Naive thymus-derived CD4-positive, alpha-beta T cell (primary cell): ENCODE measurements around the gene TECPR2. TPM values are rescaled to one million over a fixed set of nuclear protein-coding genes. Genes with fewer than 3 reads are reported as not detected.

Experiments used
- ATAC-seq: fragments of 150-1000 bp; cut with Tn5 transposase; 2 replicates; pipeline ENCODE4 v1.10.0; 2021; ENCODE audit warnings: mild to moderate bottlenecking, moderate library complexity
- CTCF ChIA-PET: fragments of 350-600 bp; sonication (Branson Sonifier 250); formaldehyde crosslinking; loops from one replicate; lab custom pipeline; 2021; ENCODE audit warnings: antibody characterized with exemption; lab: Charles Lee
- POLR2A ChIA-PET: fragments of 350-600 bp; sonication (Branson Sonifier 250); formaldehyde crosslinking; loops from one replicate; lab custom pipeline; 2021; ENCODE audit warnings: antibody characterized with exemption, inconsistent platforms; lab: Charles Lee
- DNase-seq, 9 donors: peaks; one replicate each; pipeline versions ENCODE4 v3.0.0 to v3.0.0-alpha.2; 2020 to 2022; ENCODE audit warnings: mixed read lengths in 1 of 9
- H3K27ac ChIP-seq: one replicate; pipeline ENCODE4 v1.7.0; 2013; ENCODE audit warnings: mild to moderate bottlenecking, low read depth, low read length, moderate library complexity
- H3K27me3 ChIP-seq, 2 donors: one replicate each; pipeline ENCODE4 v1.7.0; 2013; ENCODE audit warnings: low read length in 2 of 2, mild to moderate bottlenecking in 2 of 2, moderate library complexity in 2 of 2; ENCODE audit not compliant: control insufficient read depth in 2 of 2, insufficient read depth in 2 of 2
- H3K36me3 ChIP-seq, 3 experiments: 1 replicate in 2 of 3; 2 replicates in 1 of 3; pipeline ENCODE4 v1.7.0; 2013; ENCODE audit warnings: low read length in 3 of 3, mild to moderate bottlenecking in 3 of 3, moderate library complexity in 1 of 3; ENCODE audit not compliant: insufficient read depth in 3 of 3, control insufficient read depth in 2 of 3
- H3K4me1 ChIP-seq, 2 donors: one replicate each; pipeline ENCODE4 v1.7.0; 2013; ENCODE audit warnings: low read length in 2 of 2, mild to moderate bottlenecking in 2 of 2, moderate library complexity in 1 of 2; ENCODE audit not compliant: control insufficient read depth in 2 of 2, insufficient read depth in 2 of 2
- H3K4me3 ChIP-seq: 2 replicates; pipeline ENCODE4 v1.7.0; 2013; ENCODE audit warnings: mild to moderate bottlenecking, low read length
- H3K9me3 ChIP-seq, 3 experiments: 1 replicate in 2 of 3; 2 replicates in 1 of 3; pipeline ENCODE4 v1.7.0; 2013; ENCODE audit warnings: low read length in 3 of 3; ENCODE audit not compliant: control insufficient read depth in 2 of 3
- H3K27ac Mint-ChIP-seq, 9 donors: one replicate each; pipeline ENCODE4 v1.8.0; 2020 to 2022; ENCODE audit warnings: mixed read lengths in 9 of 9, mild to moderate bottlenecking in 8 of 9, moderate library complexity in 5 of 9, inconsistent platforms in 2 of 9
- H3K27me3 Mint-ChIP-seq, 5 donors: one replicate each; pipeline ENCODE4 v1.8.0; 2021 to 2022; ENCODE audit warnings: mixed read lengths in 5 of 5, mild to moderate bottlenecking in 1 of 5
- H3K36me3 Mint-ChIP-seq, 5 donors: one replicate each; pipeline ENCODE4 v1.8.0; 2020 to 2022; ENCODE audit warnings: mixed read lengths in 5 of 5, mild to moderate bottlenecking in 3 of 5, inconsistent platforms in 1 of 5
- H3K4me1 Mint-ChIP-seq, 7 donors: one replicate each; pipeline ENCODE4 v1.8.0; 2020 to 2022; ENCODE audit warnings: mixed read lengths in 7 of 7, mild to moderate bottlenecking in 3 of 7, inconsistent platforms in 1 of 7
- H3K4me3 Mint-ChIP-seq, 10 donors: one replicate each; pipeline ENCODE4 v1.8.0; 2020 to 2022; ENCODE audit warnings: mild to moderate bottlenecking in 10 of 10, mixed read lengths in 10 of 10, moderate library complexity in 6 of 10, inconsistent platforms in 2 of 10
- H3K9me3 Mint-ChIP-seq, 11 donors: one replicate each; pipeline ENCODE4 v1.8.0; 2020 to 2022; ENCODE audit warnings: mixed read lengths in 11 of 11, mild to moderate bottlenecking in 4 of 11, inconsistent platforms in 1 of 11, moderate library complexity in 1 of 11
- intact Hi-C, 2 donors: fragments of 100-400 bp; cut with micrococcal nuclease; formaldehyde crosslinking; loops; one replicate each; pipeline ENCODE4 v1.15.1; 2023
- polyA plus RNA-seq, 2 donors: library from polyadenylated mRNA; unstranded; fragments of 300-500 nt; fragmentation: Illumina TruSeq; gene quantifications; one replicate each; pipeline ENCODE4 v1.2.3, GENCODE V29; 2021
- total RNA-seq, 6 experiments: library from RNA in 5 of 6; stranded (reverse) in 5 of 6; gene quantifications; 1 replicate in 5 of 6; 2 replicates in 1 of 6; pipeline ENCODE4 v1.2.3 and lab custom pipeline; 2021 to 2026

The TECPR2 gene
- total and polyA plus RNA-seq, 7 experiments from 2014 or later, result 5.2 to 12.9 (median 10.0) TPM

GRCh38 chr14:102479107-102479506 lies 116.4 kb downstream of the TECPR2 start:
- peaks cover 4 to 10% (median 8%) of the 10 kb centered on the region in 7 donors for H3K4me1 Mint-ChIP-seq
- peak overlapping the region in 2 of 9 donors; percentile 15 to 62 for H3K27ac Mint-ChIP-seq

GRCh38 chr14:102479777-102480176 lies 117.0 kb downstream of the TECPR2 start:
- no peaks in the 10 kb centered on the region for H3K4me1 ChIP-seq
- H3K36me3 ChIP-seq, result no peaks in the 10 kb centered on the region
- DNase-seq, result no peak
- H3K4me3 ChIP-seq, result no peak overlapping the region
- H3K9me3 ChIP-seq, result no peaks in the 10 kb centered on the region
- no peak overlapping the region for H3K27ac ChIP-seq
- POLR2A ChIA-PET, result no interaction called here
- no peaks in the 10 kb centered on the region for H3K27me3 ChIP-seq
- peaks cover 0 to 15% (median 5%) of the 10 kb centered on the region in 11 donors for H3K9me3 Mint-ChIP-seq
- intact Hi-C loops, result no loop called here
- CTCF ChIA-PET, result no interaction called here
- H3K4me1 Mint-ChIP-seq, result peaks cover 4 to 10% (median 8%) of the 10 kb centered on the region in 7 donors
- no peaks in the 10 kb centered on the region for H3K27me3 Mint-ChIP-seq
- peaks cover 4 to 42% (median 20%) of the 10 kb centered on the region in 5 donors for H3K36me3 Mint-ChIP-seq
- ATAC-seq, result no peak
- H3K4me3 Mint-ChIP-seq, result peak overlapping the region in 1 of 10 donors; percentile 6
- no peak overlapping the region for H3K27ac Mint-ChIP-seq

More at GRCh38 chr14:102479107-102479506, 116.4 kb downstream of the TECPR2 start:
- intact Hi-C loops, result no loop called here
- no peaks in the 10 kb centered on the region for H3K9me3 ChIP-seq
- Mint-ChIP-seq H3K4me3 (no peak overlapping the region), H3K9me3 (peaks cover 0 to 13% (median 5%) of the 10 kb centered on the region in 11 donors), H3K27me3 (no peaks in the 10 kb centered on the region), H3K36me3 (peaks cover 4 to 40% (median 19%) of the 10 kb centered on the region in 5 donors)
- CTCF ChIA-PET, result no interaction called here
- no peaks in the 10 kb centered on the region for H3K4me1 ChIP-seq
- no peaks in the 10 kb centered on the region for H3K36me3 ChIP-seq
- H3K27me3 ChIP-seq, result no peaks in the 10 kb centered on the region
- POLR2A ChIA-PET, result no interaction called here
- no peak overlapping the region for H3K4me3 ChIP-seq
- DNase-seq, result no peak
- H3K27ac ChIP-seq, result no peak overlapping the region
- no peak for ATAC-seq

- no peak overlapping the region for H3K4me3 ChIP-seq
Measured at GRCh38 chr14:102481371-102481770, 118.6 kb downstream of the TECPR2 start.

GRCh38 chr14:102481791-102482238 lies 119.1 kb downstream of the TECPR2 start:
- intact Hi-C loops, result no loop called here
- ChIA-PET CTCF (no interaction called here), POLR2A (no interaction called here)
- no peaks in the 10 kb centered on the region for H3K4me1 ChIP-seq
- no peaks in the 10 kb centered on the region for H3K36me3 ChIP-seq
- Mint-ChIP-seq H3K27me3 (no peaks in the 10 kb centered on the region), H3K4me3 (no peak overlapping the region), H3K27ac (peak overlapping the region in 1 of 9 donors; percentile 52), H3K36me3 (peaks cover 7 to 40% (median 20%) of the 10 kb centered on the region in 5 donors), H3K9me3 (peaks cover 0 to 15% (median 5%) of the 10 kb centered on the region in 11 donors), H3K4me1 (peaks cover 4 to 10% (median 8%) of the 10 kb centered on the region in 7 donors)
- no peak overlapping the region for H3K27ac ChIP-seq
- ATAC-seq (no peak), DNase-seq (no peak)
- no peaks in the 10 kb centered on the region for H3K9me3 ChIP-seq
- H3K27me3 ChIP-seq, result no peaks in the 10 kb centered on the region
- no peak overlapping the region for H3K4me3 ChIP-seq

More at GRCh38 chr14:102481371-102481770, 118.6 kb downstream of the TECPR2 start:
- Mint-ChIP-seq H3K27me3 (no peaks in the 10 kb centered on the region), H3K36me3 (peaks cover 6 to 39% (median 20%) of the 10 kb centered on the region in 5 donors), H3K9me3 (peaks cover 0 to 15% (median 5%) of the 10 kb centered on the region in 11 donors), H3K4me3 (no peak overlapping the region), H3K27ac (no peak overlapping the region), H3K4me1 (peaks cover 4 to 10% (median 8%) of the 10 kb centered on the region in 7 donors)
- ChIA-PET POLR2A (no interaction called here), CTCF (no interaction called here)
- Histone ChIP-seq H3K27ac (no peak overlapping the region), H3K4me1 (no peaks in the 10 kb centered on the region), H3K27me3 (no peaks in the 10 kb centered on the region), H3K9me3 (no peaks in the 10 kb centered on the region), H3K36me3 (no peaks in the 10 kb centered on the region)
- intact Hi-C loops, result no loop called here
- no peak for ATAC-seq
- no peak for DNase-seq

GRCh38 chr14:102484316-102484715 lies 121.6 kb downstream of the TECPR2 start:
- POLR2A ChIA-PET, result no interaction called here
- CTCF ChIA-PET, result no interaction called here
- Histone ChIP-seq H3K4me1 (no peaks in the 10 kb centered on the region), H3K27ac (no peak overlapping the region), H3K9me3 (no peaks in the 10 kb centered on the region), H3K27me3 (no peaks in the 10 kb centered on the region), H3K36me3 (no peaks in the 10 kb centered on the region), H3K4me3 (no peak overlapping the region)
- Mint-ChIP-seq H3K4me1 (peaks cover 4 to 10% (median 6%) of the 10 kb centered on the region in 7 donors), H3K4me3 (no peak overlapping the region), H3K27me3 (no peaks in the 10 kb centered on the region), H3K9me3 (peaks cover 0 to 15% (median 5%) of the 10 kb centered on the region in 11 donors), H3K27ac (no peak overlapping the region), H3K36me3 (peaks cover 7 to 38% (median 20%) of the 10 kb centered on the region in 5 donors)
- DNase-seq (no peak), ATAC-seq (no peak)
- intact Hi-C loops, result no loop called here

GRCh38 chr14:102485693-102486512 lies 123.2 kb downstream of the TECPR2 start:
- POLR2A ChIA-PET, result interaction anchor here (0.6 kb wide), 1 partner anchor 8 kb away, joined by 5 read pairs; no protein-coding TSS in a partner anchor
- Mint-ChIP-seq H3K9me3 (peaks cover 0 to 15% (median 5%) of the 10 kb centered on the region in 11 donors), H3K4me1 (peaks cover 0 to 3% (median 0%) of the 10 kb centered on the region in 7 donors), H3K27ac (no peak overlapping the region), H3K36me3 (peaks cover 5 to 32% (median 17%) of the 10 kb centered on the region in 5 donors), H3K27me3 (no peaks in the 10 kb centered on the region), H3K4me3 (no peak overlapping the region)
- intact Hi-C loops, result no loop called here
- no peak overlapping the region for H3K4me3 ChIP-seq
- H3K27ac ChIP-seq, result no peak overlapping the region
- H3K27me3 ChIP-seq, result no peaks in the 10 kb centered on the region
- H3K9me3 ChIP-seq, result no peaks in the 10 kb centered on the region
- H3K4me1 ChIP-seq, result no peaks in the 10 kb centered on the region
- CTCF ChIA-PET, result interaction anchor here (0.7 kb wide), 1 partner anchor 14 kb away, joined by 4 read pairs; no protein-coding TSS in a partner anchor
- ATAC-seq (no peak), DNase-seq (no peak)
- no peaks in the 10 kb centered on the region for H3K36me3 ChIP-seq
